ENCODE data around the gene TP53TG3C. TPM values are rescaled to one million over a fixed set of nuclear protein-coding genes. Genes with fewer than 3 reads are reported as not detected.
"Not testable (repeated sequence)": the region's sequence is repeated elsewhere in the genome, so short reads cannot be mapped to it uniquely, and the experiment has no call there.

The TP53TG3C gene, protein sequence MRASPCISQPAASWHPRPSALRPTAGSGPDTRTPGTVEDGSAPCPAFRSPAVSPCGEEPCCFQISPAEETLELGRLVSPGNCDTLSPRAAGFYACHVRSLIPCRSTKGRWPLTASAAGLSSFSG
- not detected for total RNA-seq

DNA sequence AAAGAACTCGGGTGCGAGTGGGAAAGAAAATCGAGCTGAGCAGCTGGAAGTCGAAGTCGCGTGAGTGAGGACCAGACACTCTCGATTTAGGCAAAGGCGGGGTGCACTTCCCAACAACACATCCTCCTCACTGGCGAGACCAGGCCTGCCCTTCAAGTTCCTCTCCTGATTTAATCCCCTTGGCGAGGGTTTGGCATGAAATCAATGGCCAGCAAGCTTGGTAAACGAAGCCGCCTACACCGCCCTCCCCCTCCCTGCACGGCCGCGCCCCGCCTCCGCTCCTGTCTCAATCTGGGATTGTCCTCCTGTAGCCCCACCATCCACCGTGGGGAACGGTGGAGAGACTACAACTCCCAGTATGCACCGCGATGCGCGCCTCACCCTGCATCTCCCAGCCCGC lies at the start of gene TP53TG3C:
Gene TP53TG3C, plus strand, starts transcription at position 301 of the 400 bp plus-strand sequence. Its CDS starts 68 bp downstream, at position 369.
- not testable (repeated sequence) for DNase-seq

Small RNAs within 50 kb of the gene (small RNA-seq; reads per million reads assigned to genes)
- not detected for gene AC138869.1 (ENCODE audit: low replicate concordance)

Other genes with a start within 250 kb of the TP53TG3C start
- not detected for gene TP53TG3E, start 110.1 kb downstream of the TP53TG3C start, total RNA-seq
- not detected for gene TP53TG3B, start 166.6 kb downstream of the TP53TG3C start, total RNA-seq

Data from tongue (tissue), 3 donors.